GM12864 (cell line): ENCODE measurements around the gene SEC14L3.

ENCODE experiments used
- DNase-seq: peaks from one replicate; pipeline ENCODE4 v3.0.0-alpha.2; 2011; ENCODE audit warnings: low read depth
- H3K4me3 ChIP-seq: 2 replicates; pipeline ENCODE4 v1.5.1; 2011; ENCODE audit warnings: mild to moderate bottlenecking, low read depth, low read length, control low read depth
- CTCF ChIP-seq: IDR thresholded peaks from 2 replicates; pipeline ENCODE4 v1.5.1; 2011; ENCODE audit warnings: low read depth, mild to moderate bottlenecking, moderate library complexity, low read length, control low read depth, inconsistent platforms; ENCODE audit errors: missing control alignments

The SEC14L3 gene

DNA sequence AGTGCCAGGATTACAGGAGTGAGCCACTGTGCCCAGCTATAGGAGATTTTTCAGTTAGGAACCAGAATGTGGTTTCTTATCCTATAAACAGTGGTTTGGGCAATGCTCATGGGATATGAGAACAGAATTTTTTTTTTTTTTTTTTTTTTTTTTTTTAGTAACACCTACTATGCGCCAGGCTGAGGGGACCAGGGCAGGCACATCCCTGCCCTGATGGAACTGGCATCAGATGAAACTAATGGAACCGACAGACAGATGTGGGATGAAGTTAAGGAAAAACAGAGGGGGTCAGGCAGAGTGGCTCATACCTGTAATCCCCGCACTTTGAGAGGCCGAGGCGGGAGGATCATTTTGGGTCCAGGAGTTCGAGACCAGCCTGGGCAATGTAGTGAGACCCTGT is 28.8 kb upstream of the SEC14L3 start:
- TF ChIP-seq CTCF: no peak
- no peak for DNase-seq
- H3K4me3 ChIP-seq: no peak overlapping the region

DNA sequence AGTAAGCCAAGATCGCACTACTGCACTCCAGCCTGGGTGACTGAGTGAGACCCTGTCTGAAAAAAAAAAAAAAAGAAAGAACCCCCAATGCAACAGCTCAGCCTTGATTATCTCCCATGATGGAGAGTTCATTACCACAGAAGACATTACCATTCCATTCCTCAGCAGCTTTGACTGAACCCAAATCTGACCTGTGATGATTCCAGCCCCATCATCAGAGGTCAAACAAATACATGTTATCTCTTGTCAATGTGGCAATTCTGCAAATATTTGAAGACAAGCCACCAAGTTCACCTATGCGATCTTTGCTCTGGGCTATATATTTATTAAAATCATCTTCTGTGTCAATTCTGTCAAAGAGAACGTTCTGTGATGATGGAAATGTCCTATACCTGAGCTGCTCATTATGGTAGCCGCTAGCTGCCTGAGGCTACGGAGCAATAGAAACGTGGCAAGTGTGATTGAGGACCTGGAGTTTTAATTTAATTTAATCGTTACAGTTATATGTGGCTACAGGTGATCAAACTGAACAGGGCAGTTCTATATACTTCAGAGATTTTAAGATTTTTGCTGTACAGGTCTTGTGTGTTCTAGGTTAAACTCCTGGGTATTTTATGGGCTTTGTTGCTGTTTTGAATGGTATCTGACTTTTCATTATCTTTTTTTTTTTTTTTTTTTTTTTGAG is 25.8 kb upstream of the SEC14L3 start:
- DNase-seq: no peak
- no peak for TF ChIP-seq CTCF
- no peak overlapping the region for H3K4me3 ChIP-seq

- DNase-seq: no peak
- TF ChIP-seq CTCF: no peak
- H3K4me3 ChIP-seq: no peak overlapping the region
Measured at GRCh38 chr22:30495041-30495784, 23.4 kb upstream of the SEC14L3 start.

- TF ChIP-seq CTCF: no peak
- DNase-seq: no peak
- no peak overlapping the region for H3K4me3 ChIP-seq
Measured at GRCh38 chr22:30492144-30492543, 20.3 kb upstream of the SEC14L3 start.

GRCh38 chr22:30491381-30491780 is 19.6 kb upstream of the SEC14L3 start:
- no peak for TF ChIP-seq CTCF
- DNase-seq: no peak
- no peak overlapping the region for H3K4me3 ChIP-seq

GRCh38 chr22:30490399-30490798 is 18.6 kb upstream of the SEC14L3 start:
- no peak for DNase-seq
- H3K4me3 ChIP-seq: no peak overlapping the region
- peak; percentile 19 for TF ChIP-seq CTCF
